GM10266 (cell line): ENCODE results near the gene AFDN.

Source experiments
- DNase-seq: peaks from one replicate; pipeline ENCODE4 v3.0.0; 2012; ENCODE audit errors: extremely low spot score
- TF ChIP-seq, protein P1 (sequence below): IDR thresholded peaks from 2 replicates; pipeline ENCODE4 v1.5.1; 2012; ENCODE audit warnings: mild to moderate bottlenecking, low read depth; ENCODE audit not compliant: control insufficient read depth, insufficient read depth; ENCODE audit errors: missing control alignments

Gene AFDN

DNA sequence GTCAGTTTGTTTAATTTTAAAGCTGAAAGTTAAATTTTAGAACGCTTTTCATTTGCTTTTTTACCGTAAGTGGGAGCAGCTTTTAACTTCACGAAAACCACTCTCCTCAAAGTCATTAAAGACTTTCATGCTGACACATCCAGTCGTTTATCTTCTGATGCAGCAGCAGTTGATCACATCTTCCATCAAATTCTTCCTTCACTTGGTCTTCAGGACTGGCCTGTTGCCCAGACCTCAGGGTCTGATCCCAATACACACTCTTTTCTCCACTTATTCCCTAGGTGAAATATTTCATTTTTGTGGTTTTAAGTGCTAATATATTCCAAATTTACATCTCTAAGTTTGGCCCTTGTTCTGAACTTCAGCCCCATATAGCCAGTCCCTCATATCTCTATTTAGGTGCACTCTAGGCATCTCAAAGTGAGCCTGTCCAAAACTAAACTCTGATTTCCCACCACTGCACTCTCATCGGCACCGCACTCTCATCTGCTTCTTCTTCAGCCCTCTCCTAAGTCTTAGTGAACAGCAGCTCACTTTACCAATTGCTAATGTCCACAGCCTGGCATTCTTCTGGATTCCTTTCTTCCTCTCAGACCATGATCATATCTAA, 20.4 kb downstream of the AFDN start:
- TF ChIP-seq, protein P1, sequence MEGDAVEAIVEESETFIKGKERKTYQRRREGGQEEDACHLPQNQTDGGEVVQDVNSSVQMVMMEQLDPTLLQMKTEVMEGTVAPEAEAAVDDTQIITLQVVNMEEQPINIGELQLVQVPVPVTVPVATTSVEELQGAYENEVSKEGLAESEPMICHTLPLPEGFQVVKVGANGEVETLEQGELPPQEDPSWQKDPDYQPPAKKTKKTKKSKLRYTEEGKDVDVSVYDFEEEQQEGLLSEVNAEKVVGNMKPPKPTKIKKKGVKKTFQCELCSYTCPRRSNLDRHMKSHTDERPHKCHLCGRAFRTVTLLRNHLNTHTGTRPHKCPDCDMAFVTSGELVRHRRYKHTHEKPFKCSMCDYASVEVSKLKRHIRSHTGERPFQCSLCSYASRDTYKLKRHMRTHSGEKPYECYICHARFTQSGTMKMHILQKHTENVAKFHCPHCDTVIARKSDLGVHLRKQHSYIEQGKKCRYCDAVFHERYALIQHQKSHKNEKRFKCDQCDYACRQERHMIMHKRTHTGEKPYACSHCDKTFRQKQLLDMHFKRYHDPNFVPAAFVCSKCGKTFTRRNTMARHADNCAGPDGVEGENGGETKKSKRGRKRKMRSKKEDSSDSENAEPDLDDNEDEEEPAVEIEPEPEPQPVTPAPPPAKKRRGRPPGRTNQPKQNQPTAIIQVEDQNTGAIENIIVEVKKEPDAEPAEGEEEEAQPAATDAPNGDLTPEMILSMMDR, result no peak
- no peak for DNase-seq

DNA sequence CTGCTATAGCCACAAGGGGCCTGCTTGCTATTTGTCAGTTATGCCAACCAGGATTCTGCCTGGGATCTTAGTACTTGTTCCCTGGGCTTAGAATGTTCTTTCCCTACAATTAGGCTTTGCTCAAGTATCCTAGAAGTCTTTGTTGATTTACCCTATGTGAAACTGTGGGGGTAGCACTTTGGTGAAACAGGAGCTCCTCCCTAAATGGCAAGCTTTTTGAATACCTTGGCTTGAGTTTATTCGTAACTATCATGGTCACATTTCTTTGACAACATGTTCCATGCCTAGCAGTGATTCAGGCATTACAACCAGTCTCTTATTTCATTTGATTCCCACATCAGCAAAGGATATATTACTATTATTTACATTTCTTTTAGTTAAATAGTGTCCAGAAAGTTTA, 21.2 kb downstream of the AFDN start:
- no peak for DNase-seq
- TF ChIP-seq, protein P1, result no peak

DNA sequence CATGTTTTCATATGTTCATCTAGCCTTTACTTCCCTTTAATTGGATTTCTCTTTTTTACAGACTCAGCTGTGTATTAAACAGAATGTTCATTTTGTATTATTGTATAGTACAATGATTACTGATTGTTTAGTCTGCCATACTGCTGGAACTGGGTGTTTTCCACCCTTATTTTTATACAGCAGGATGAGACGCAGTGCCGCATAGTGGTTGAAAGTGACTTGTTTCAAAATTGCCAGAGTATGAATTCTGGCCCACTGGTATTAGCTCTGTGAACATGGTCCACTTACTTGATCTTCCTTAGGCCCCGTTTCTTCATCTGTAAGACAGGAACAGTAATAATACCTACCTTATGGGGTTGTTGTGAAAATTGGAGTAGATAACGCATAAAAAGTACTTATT, 22.1 kb downstream of the AFDN start:
- no peak for DNase-seq
- TF ChIP-seq, protein P1, result no peak

DNA sequence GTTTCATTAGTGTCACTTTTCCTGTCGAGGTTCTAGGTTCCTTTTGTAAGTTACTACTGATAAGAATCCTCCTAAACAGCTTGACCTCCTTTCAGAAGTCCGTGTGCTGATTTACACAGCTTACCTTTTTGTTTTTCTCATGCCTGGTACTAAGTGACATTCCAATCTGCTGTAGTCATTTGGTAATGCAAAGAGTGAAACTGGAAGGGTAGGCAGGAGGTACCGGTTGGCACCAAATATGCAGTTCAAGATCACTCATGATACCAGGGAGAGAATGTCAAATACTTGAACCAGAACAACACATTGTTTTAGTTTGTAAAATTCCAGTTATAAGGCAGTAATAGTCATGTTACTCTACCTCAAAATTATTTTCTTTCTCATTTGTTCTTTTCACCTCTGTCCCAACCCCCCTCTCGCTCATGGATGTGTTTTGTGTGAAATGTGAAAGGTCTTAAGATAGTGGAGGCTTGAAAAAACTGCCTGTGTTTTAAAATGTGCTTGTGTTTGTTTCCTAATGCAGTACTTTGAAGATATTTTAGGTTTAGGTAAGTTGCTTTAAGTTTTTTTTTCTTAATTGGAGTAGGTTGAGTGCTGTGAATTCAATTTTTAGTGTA, 23.2 kb downstream of the AFDN start:
- TF ChIP-seq, protein P1, result no peak
- no peak for DNase-seq

DNA sequence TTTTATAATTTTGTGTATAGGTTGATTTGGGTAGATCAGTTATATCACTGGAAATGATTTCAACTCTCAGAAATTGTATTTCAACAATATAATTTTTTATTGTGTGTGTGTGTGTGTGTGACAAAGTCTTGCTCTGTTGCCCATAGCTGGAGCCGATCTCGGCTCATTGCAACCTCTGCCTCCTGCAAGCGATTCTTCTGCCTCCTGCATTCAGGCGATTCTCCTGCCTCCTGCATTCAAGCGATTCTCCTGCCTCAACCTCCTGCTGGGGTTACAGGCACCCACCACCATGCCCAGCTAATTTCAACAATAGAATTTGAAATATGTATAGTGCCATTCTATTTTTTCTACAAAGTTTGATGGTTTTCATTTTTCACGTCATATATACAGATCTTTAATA, 24.1 kb downstream of the AFDN start:
- TF ChIP-seq, protein P1, result no peak
- no peak for DNase-seq

DNA sequence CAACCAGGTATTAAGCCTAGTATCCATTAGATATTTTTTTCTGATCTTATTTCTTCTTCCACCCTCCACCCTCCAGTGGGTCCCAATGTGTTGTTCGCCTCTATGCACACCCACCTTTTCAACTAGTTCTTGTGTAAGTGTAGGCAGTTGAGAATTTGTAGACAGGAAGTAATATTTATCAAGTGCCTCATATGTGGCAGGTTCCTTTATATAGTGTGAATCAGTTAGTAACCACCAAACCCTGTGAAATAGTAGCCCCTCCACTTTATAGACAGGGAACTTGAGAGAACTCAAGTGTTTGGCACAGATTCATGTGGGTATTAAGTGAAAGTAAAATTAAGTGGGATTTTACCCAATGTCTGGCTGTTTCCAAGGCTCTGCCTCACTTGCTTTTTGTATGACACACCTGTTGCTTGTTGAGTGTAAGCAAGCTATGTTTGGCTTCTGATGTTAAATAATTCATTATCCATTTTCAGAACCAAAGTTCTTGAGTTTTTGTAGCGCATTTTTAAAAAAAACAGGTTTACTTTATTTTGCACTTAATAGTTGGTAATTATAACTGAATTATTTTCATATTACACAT, 24.8 kb downstream of the AFDN start:
- DNase-seq, result no peak

More for the DNA sequence above, 24.8 kb downstream of the AFDN start:
- TF ChIP-seq, protein P1, result no peak
